Lower lobe of right lung (tissue), 2 donors: Measurements from ENCODE around the gene NUBP2. TPM values are rescaled to one million over a fixed set of nuclear protein-coding genes. Genes with fewer than 3 reads are reported as not detected.

ENCODE experiments used
- ATAC-seq, 2 donors: fragments of 200-7000 bp; cut with Tn5 transposase; one replicate each; pipeline ENCODE4 v1.9.1; 2020 to 2022; ENCODE audit warnings: mild to moderate bottlenecking in 2 of 2, moderate library complexity in 2 of 2
- DNase-seq: peaks from one replicate; pipeline ENCODE4 v3.0.0-alpha.2; 2020
- H3K27ac ChIP-seq: fragments of 200-600 bp; one replicate; pipeline ENCODE4 v1.8.0; 2022
- H3K27me3 ChIP-seq: fragments of 200-600 bp; one replicate; pipeline ENCODE4 v1.8.0; 2022; ENCODE audit warnings: low read depth
- H3K36me3 ChIP-seq: fragments of 200-600 bp; one replicate; pipeline ENCODE4 v1.8.0; 2022; ENCODE audit warnings: mild to moderate bottlenecking
- H3K4me1 ChIP-seq: fragments of 200-600 bp; one replicate; pipeline ENCODE4 v1.8.0; 2022
- H3K4me3 ChIP-seq: fragments of 200-600 bp; one replicate; pipeline ENCODE4 v1.8.0; 2022; ENCODE audit warnings: mild to moderate bottlenecking
- H3K9me3 ChIP-seq: fragments of 200-600 bp; one replicate; pipeline ENCODE4 v1.8.0; 2022
- intact Hi-C: fragments of 100-400 bp; cut with DNase I; formaldehyde crosslinking; loops from one replicate; pipeline ENCODE4 v1.11.0; 2022
- microRNA-seq: library from miRNA; unstranded; fragments of <30 nt; microRNA quantifications from one replicate; pipeline ENCODE4 v1.2.0, GENCODE V29; 2020; ENCODE audit warnings: borderline number of aligned reads
- total RNA-seq: library from RNA; stranded (reverse); fragmentation: NEBNext Ultra II Directional; extraction: Animal tissue kit (Norgen Biotek cat#: 25700); gene quantifications from one replicate; pipeline ENCODE4 v1.2.1, GENCODE V29; 2021
- TF ChIP-seq, protein P1 (sequence below): fragments of 200-600 bp; IDR thresholded peaks from one replicate; pipeline ENCODE4 v1.8.0; 2022; ENCODE audit warnings: antibody characterized with exemption, mild to moderate bottlenecking
- donor health status: DM: no; HTN: yes; CAD: no; lungs with severe emphysema.

Gene NUBP2
- total RNA-seq, 1 donor from 2014 or later, result 36.0 TPM

DNA sequence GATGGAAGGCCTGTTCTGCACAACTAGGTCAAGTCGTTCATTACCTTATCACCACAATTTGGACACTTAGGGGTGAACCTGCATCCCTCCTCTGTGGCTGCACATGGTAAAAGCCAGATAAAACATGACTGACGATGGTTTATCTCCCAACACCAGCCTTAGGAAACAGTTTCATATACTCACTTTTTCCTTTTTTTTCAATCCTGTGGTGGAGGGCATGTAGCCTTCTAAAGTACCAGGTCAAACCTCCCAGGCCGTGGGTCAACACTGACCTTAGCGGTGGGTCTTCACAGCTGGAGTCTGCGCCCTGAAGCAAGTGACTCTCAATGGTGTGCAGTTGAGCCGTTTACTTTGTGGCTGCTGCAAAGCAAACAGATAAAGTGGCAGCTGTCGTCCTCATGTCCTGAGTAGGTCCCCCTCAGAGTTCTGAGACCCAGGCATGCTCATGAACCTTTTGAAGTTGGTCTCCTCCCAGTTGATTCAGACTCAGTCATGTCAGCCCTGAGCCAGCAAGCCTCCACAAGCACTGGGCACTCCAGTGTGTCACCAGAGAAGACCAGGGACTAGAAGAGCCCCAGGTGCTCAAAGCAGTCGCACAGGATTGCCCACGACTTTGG is 50.2 kb downstream of the NUBP2 start:
- peak in 1 of 2 donors; percentile 15 for ATAC-seq
- TF ChIP-seq, protein P1, sequence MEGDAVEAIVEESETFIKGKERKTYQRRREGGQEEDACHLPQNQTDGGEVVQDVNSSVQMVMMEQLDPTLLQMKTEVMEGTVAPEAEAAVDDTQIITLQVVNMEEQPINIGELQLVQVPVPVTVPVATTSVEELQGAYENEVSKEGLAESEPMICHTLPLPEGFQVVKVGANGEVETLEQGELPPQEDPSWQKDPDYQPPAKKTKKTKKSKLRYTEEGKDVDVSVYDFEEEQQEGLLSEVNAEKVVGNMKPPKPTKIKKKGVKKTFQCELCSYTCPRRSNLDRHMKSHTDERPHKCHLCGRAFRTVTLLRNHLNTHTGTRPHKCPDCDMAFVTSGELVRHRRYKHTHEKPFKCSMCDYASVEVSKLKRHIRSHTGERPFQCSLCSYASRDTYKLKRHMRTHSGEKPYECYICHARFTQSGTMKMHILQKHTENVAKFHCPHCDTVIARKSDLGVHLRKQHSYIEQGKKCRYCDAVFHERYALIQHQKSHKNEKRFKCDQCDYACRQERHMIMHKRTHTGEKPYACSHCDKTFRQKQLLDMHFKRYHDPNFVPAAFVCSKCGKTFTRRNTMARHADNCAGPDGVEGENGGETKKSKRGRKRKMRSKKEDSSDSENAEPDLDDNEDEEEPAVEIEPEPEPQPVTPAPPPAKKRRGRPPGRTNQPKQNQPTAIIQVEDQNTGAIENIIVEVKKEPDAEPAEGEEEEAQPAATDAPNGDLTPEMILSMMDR, result no peak
- Histone ChIP-seq H3K4me1 (peaks cover 21% of the 10 kb centered on the region), H3K27ac (no peak overlapping the region), H3K36me3 (peaks cover 16% of the 10 kb centered on the region), H3K4me3 (no peak overlapping the region), H3K27me3 (no peaks in the 10 kb centered on the region), H3K9me3 (no peaks in the 10 kb centered on the region)
- intact Hi-C loops, result no loop called here
- DNase-seq, result no peak

DNA sequence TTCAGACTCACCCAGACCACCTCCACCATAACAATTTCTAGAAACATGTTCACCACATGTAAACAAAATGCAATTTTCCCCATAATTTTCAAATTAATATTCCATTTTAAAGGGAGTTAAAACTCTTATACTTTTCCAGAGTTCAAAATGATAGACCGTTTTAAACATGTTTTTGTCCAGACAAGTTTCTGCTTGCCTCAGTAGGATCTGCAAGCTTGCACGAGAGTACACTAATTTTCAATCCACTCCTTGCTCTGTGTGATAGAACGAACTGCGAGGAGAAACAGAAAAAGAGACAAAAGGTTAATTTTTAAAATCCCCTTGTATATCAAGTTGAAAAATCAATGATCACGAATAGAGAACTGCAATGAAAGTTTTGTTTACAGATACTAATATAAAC is 51.3 kb downstream of the NUBP2 start:
- TF ChIP-seq, protein P1, result no peak
- ATAC-seq (no peak), DNase-seq (no peak)
- no peaks in the 10 kb centered on the region for H3K27me3 ChIP-seq
- no peaks in the 10 kb centered on the region for H3K9me3 ChIP-seq
- H3K4me1 ChIP-seq, result peaks cover 10% of the 10 kb centered on the region
- H3K27ac ChIP-seq, result no peak overlapping the region
- H3K36me3 ChIP-seq, result peaks cover 13% of the 10 kb centered on the region
- no peak overlapping the region for H3K4me3 ChIP-seq
- intact Hi-C loops, result no loop called here

Small RNA genes lying within 50 kb of the gene (microRNA-seq; reads per million reads assigned to microRNA genes)
- not detected for gene MIR3177

Other genes starting within 250 kb of the NUBP2 start
- 63.1 TPM for gene TMEM204, start 249.3 kb upstream of the NUBP2 start, total RNA-seq
- gene IFT140, start 170.9 kb upstream of the NUBP2 start, total RNA-seq, result 42.2 TPM
- gene CRAMP1, start 170.6 kb upstream of the NUBP2 start, total RNA-seq, result 24.1 TPM
- 53.1 TPM for gene JPT2, start 104.7 kb upstream of the NUBP2 start, total RNA-seq
- gene MAPK8IP3, start 76.8 kb upstream of the NUBP2 start, total RNA-seq, result 63.0 TPM
- 56.5 TPM for gene NME3, start 11.4 kb upstream of the NUBP2 start, total RNA-seq
- 15.5 TPM for gene EME2, start 10.2 kb upstream of the NUBP2 start, total RNA-seq
- 58.0 TPM for gene MRPS34, start 9.8 kb upstream of the NUBP2 start, total RNA-seq
- 44.2 TPM for gene SPSB3, start 389 bp upstream of the NUBP2 start, total RNA-seq
- 0.97 TPM for gene IGFALS, start 10.7 kb downstream of the NUBP2 start, total RNA-seq
- 69.1 TPM for gene HAGH, start 43.9 kb downstream of the NUBP2 start, total RNA-seq
- gene FAHD1, start 44.2 kb downstream of the NUBP2 start, total RNA-seq, result 16.1 TPM
- not detected for gene MEIOB, start 89.2 kb downstream of the NUBP2 start, total RNA-seq
- 1.3 TPM for gene HS3ST6, start 135.5 kb downstream of the NUBP2 start, total RNA-seq
- gene MSRB1, start 160.2 kb downstream of the NUBP2 start, total RNA-seq, result 35.1 TPM
- not detected for gene RPL3L, start 171.7 kb downstream of the NUBP2 start, total RNA-seq
- gene NDUFB10, start 176.6 kb downstream of the NUBP2 start, total RNA-seq, result 85.8 TPM
- 1,721 TPM for gene RPS2, start 181.9 kb downstream of the NUBP2 start, total RNA-seq
- gene RNF151, start 183.9 kb downstream of the NUBP2 start, total RNA-seq, result not detected
- 25.6 TPM for gene TBL3, start 189.1 kb downstream of the NUBP2 start, total RNA-seq
- gene NOXO1, start 198.5 kb downstream of the NUBP2 start, total RNA-seq, result 1.7 TPM
- 24.7 TPM for gene GFER, start 201.2 kb downstream of the NUBP2 start, total RNA-seq
- 0.24 TPM for gene SYNGR3, start 207.0 kb downstream of the NUBP2 start, total RNA-seq
- 27.2 TPM for gene ZNF598, start 226.9 kb downstream of the NUBP2 start, total RNA-seq
- not detected for gene NPW, start 236.8 kb downstream of the NUBP2 start, total RNA-seq
- 343 TPM for gene NHERF2, start 243.9 kb downstream of the NUBP2 start, total RNA-seq